HG03139 (cell line): ENCODE measurements around the gene CYP20A1.
"Not testable (repeated sequence)": the region's sequence is repeated elsewhere in the genome, so short reads cannot be mapped to it uniquely, and the experiment has no call there.

Experiments used
- ATAC-seq: cut with Tn5 transposase; IDR thresholded peaks from one replicate; pipeline ENCODE4 v1.9.1; 2021; ENCODE audit not compliant: unreplicated experiment

The CYP20A1 gene

GRCh38 chr2:203238704-203239526 is at the start of gene CYP20A1:
Gene CYP20A1 (plus strand): TSS chr2:203239018. CDS start chr2:203239063, 45 bp downstream.
- peak; percentile 87 for ATAC-seq

GRCh38 chr2:203190547-203190946 is 48.3 kb upstream of the CYP20A1 start:
- ATAC-seq = not testable (repeated sequence)

GRCh38 chr2:203191026-203191425 is 47.8 kb upstream of the CYP20A1 start:
- ATAC-seq = not testable (repeated sequence)

GRCh38 chr2:203191961-203192360 is 46.9 kb upstream of the CYP20A1 start:
- no peak for ATAC-seq

- no peak for ATAC-seq
Observed at GRCh38 chr2:203195331-203196036, 43.3 kb upstream of the CYP20A1 start.

GRCh38 chr2:203200866-203201265 is 38.0 kb upstream of the CYP20A1 start:
- ATAC-seq = no peak

GRCh38 chr2:203201426-203201825 is 37.4 kb upstream of the CYP20A1 start:
- no peak for ATAC-seq

GRCh38 chr2:203209538-203209937 is 29.3 kb upstream of the CYP20A1 start:
- no peak for ATAC-seq

- peak; percentile 56 for ATAC-seq
Observed at GRCh38 chr2:203225423-203226039, 13.3 kb upstream of the CYP20A1 start.

- ATAC-seq = not testable (repeated sequence)
Observed at GRCh38 chr2:203229674-203230073, 9.1 kb upstream of the CYP20A1 start.

GRCh38 chr2:203237346-203238238 is 1.2 kb upstream of the CYP20A1 start:
- ATAC-seq = no peak

- ATAC-seq = no peak
Observed at GRCh38 chr2:203238292-203238703, 520 bp upstream of the CYP20A1 start.

GRCh38 chr2:203240491-203240890 is 1.7 kb downstream of the CYP20A1 start:
- no peak for ATAC-seq

GRCh38 chr2:203242518-203242917 is 3.7 kb downstream of the CYP20A1 start:
- no peak for ATAC-seq

GRCh38 chr2:203246646-203247045 is 7.8 kb downstream of the CYP20A1 start:
- no peak for ATAC-seq

GRCh38 chr2:203252818-203253217 is 14.0 kb downstream of the CYP20A1 start:
- no peak for ATAC-seq

GRCh38 chr2:203253422-203254095 is 14.7 kb downstream of the CYP20A1 start:
- not testable (repeated sequence) for ATAC-seq

- no peak for ATAC-seq
Observed at GRCh38 chr2:203261326-203262159, 22.7 kb downstream of the CYP20A1 start.

GRCh38 chr2:203279288-203279687 is 40.5 kb downstream of the CYP20A1 start:
- ATAC-seq = no peak
